Dendritic cell treated with granulocyte-macrophage colony-stimulating factor and Interleukin-4, amounts not matched to agents 40 ng/mL and 50 ng/mL, for 4 days (primary cell): ENCODE measurements around the gene OR11H12.
"Not testable (repeated sequence)": the region's sequence is repeated elsewhere in the genome, so short reads cannot be mapped to it uniquely, and the experiment has no call there.

Source experiments
- H3K27ac Mint-ChIP-seq: one replicate; pipeline ENCODE4 v1.8.0; 2022; ENCODE audit warnings: mild to moderate bottlenecking, mixed read lengths
- H3K27me3 Mint-ChIP-seq: one replicate; pipeline ENCODE4 v1.8.0; 2022; ENCODE audit warnings: mild to moderate bottlenecking, mixed read lengths
- H3K36me3 Mint-ChIP-seq: one replicate; pipeline ENCODE4 v1.8.0; 2022; ENCODE audit warnings: low read depth, mixed read lengths
- H3K4me1 Mint-ChIP-seq: one replicate; pipeline ENCODE4 v1.8.0; 2022; ENCODE audit warnings: low read depth, mixed read lengths
- H3K4me3 Mint-ChIP-seq: one replicate; pipeline ENCODE4 v1.8.0; 2022; ENCODE audit warnings: mild to moderate bottlenecking, moderate library complexity, mixed read lengths
- H3K9me3 Mint-ChIP-seq: one replicate; pipeline ENCODE4 v1.8.0; 2022; ENCODE audit warnings: mixed read lengths
- intact Hi-C: fragments of 100-400 bp; cut with micrococcal nuclease; formaldehyde crosslinking; loops from one replicate; pipeline ENCODE4 v1.15.0; 2022

The OR11H12 gene

GRCh38 chr14:18600817-18601216 lies at the start of gene OR11H12:
TSS of gene OR11H12 (plus strand) at chr14:18601117. CDS start at chr14:18601117, 0 bp downstream.
- intact Hi-C loops, H3K36me3 Mint-ChIP-seq, H3K4me3 Mint-ChIP-seq, H3K9me3 Mint-ChIP-seq, H3K27me3 Mint-ChIP-seq, H3K4me1 Mint-ChIP-seq, H3K27ac Mint-ChIP-seq: not testable (repeated sequence)

GRCh38 chr14:18582908-18583307 lies 18.0 kb upstream of the OR11H12 start:
- intact Hi-C loops, H3K27me3 Mint-ChIP-seq, H3K36me3 Mint-ChIP-seq, H3K4me3 Mint-ChIP-seq, H3K27ac Mint-ChIP-seq, H3K4me1 Mint-ChIP-seq, H3K9me3 Mint-ChIP-seq: not testable (repeated sequence)

- H3K4me3 Mint-ChIP-seq, intact Hi-C loops: not testable (repeated sequence)
Observed at GRCh38 chr14:18626610-18627213, 25.8 kb downstream of the OR11H12 start.

GRCh38 chr14:18636066-18636465 lies 35.1 kb downstream of the OR11H12 start:
- intact Hi-C loops, H3K4me1 Mint-ChIP-seq, H3K4me3 Mint-ChIP-seq, H3K9me3 Mint-ChIP-seq, H3K27me3 Mint-ChIP-seq, H3K36me3 Mint-ChIP-seq, H3K27ac Mint-ChIP-seq: not testable (repeated sequence)

More at GRCh38 chr14:18626610-18627213, 25.8 kb downstream of the OR11H12 start:
- not testable (repeated sequence) for H3K9me3 Mint-ChIP-seq, H3K27me3 Mint-ChIP-seq, H3K4me1 Mint-ChIP-seq, H3K27ac Mint-ChIP-seq, H3K36me3 Mint-ChIP-seq

GRCh38 chr14:18638032-18638431 lies 37.1 kb downstream of the OR11H12 start:
- H3K27ac Mint-ChIP-seq = not testable (repeated sequence)

GRCh38 chr14:18638785-18639184 lies 37.9 kb downstream of the OR11H12 start:
- H3K4me3 Mint-ChIP-seq, H3K36me3 Mint-ChIP-seq, intact Hi-C loops, H3K9me3 Mint-ChIP-seq, H3K27me3 Mint-ChIP-seq, H3K27ac Mint-ChIP-seq, H3K4me1 Mint-ChIP-seq: not testable (repeated sequence)

More at GRCh38 chr14:18638032-18638431, 37.1 kb downstream of the OR11H12 start:
- intact Hi-C loops, H3K4me3 Mint-ChIP-seq, H3K9me3 Mint-ChIP-seq, H3K27me3 Mint-ChIP-seq, H3K36me3 Mint-ChIP-seq, H3K4me1 Mint-ChIP-seq: not testable (repeated sequence)

GRCh38 chr14:18646075-18646730 lies 45.3 kb downstream of the OR11H12 start:
- H3K9me3 Mint-ChIP-seq, H3K27me3 Mint-ChIP-seq, intact Hi-C loops: not testable (repeated sequence)

More at GRCh38 chr14:18646075-18646730, 45.3 kb downstream of the OR11H12 start:
- not testable (repeated sequence) for H3K36me3 Mint-ChIP-seq, H3K27ac Mint-ChIP-seq, H3K4me3 Mint-ChIP-seq, H3K4me1 Mint-ChIP-seq
